ENCODE data around the gene CACNA1C. TPM values are rescaled to one million over a fixed set of nuclear protein-coding genes. Genes with fewer than 3 reads are reported as not detected.

Gene CACNA1C
- total RNA-seq, 1 experiment from 2014 or later: 3.7 TPM

- Histone ChIP-seq H3K4me1 (ENCODE audit: insufficient read depth, low read length, poor library complexity, severe bottlenecking) (no peaks in the 10 kb centered on the region), H3K27me3 (replicated peaks; ENCODE audit: insufficient read depth, low read depth, low read length, poor library complexity) (peaks cover 5% of the 10 kb centered on the region), H3K36me3 (ENCODE audit: insufficient read depth, low read length, poor library complexity, severe bottlenecking) (no peaks in the 10 kb centered on the region), H3K4me3 (ENCODE audit: low read depth, low read length, poor library complexity, severe bottlenecking) (no peak overlapping the region), H3K9me3 (ENCODE audit: low read depth, low read length, poor library complexity, severe bottlenecking) (no peaks in the 10 kb centered on the region), H3K27ac (ENCODE audit: low read depth, low read length, poor library complexity, severe bottlenecking) (no peak overlapping the region)
- BruUV-seq (replicated peaks): no TSS peak
- POLR2A ChIA-PET (ENCODE audit: low non-redundant PET): no interaction called here
- no peak for DNase-seq (ENCODE audit: low spot score)
- CTCF ChIA-PET: no interaction called here
- TF ChIP-seq CTCF (conservative IDR thresholded peaks at IDR 0.05; ENCODE audit: low read depth, low read length) (no peak), EZH2 (IDR thresholded peaks at IDR 0.05; ENCODE audit: borderline replicate concordance, low read depth, low read length, poor library complexity, severe bottlenecking) (no peak)
- intact Hi-C loops (cut with micrococcal nuclease; ENCODE audit: unreplicated experiment): no loop called here
Observed at GRCh38 chr12:2566161-2566560, 513.4 kb downstream of the CACNA1C start.

- Histone ChIP-seq H3K9me3 (ENCODE audit: low read depth, low read length, poor library complexity, severe bottlenecking) (no peaks in the 10 kb centered on the region), H3K36me3 (ENCODE audit: insufficient read depth, low read length, poor library complexity, severe bottlenecking) (no peaks in the 10 kb centered on the region), H3K27me3 (replicated peaks; ENCODE audit: insufficient read depth, low read depth, low read length, poor library complexity) (peaks cover 19% of the 10 kb centered on the region), H3K4me1 (ENCODE audit: insufficient read depth, low read length, poor library complexity, severe bottlenecking) (no peaks in the 10 kb centered on the region), H3K4me3 (ENCODE audit: low read depth, low read length, poor library complexity, severe bottlenecking) (no peak overlapping the region), H3K27ac (ENCODE audit: low read depth, low read length, poor library complexity, severe bottlenecking) (no peak overlapping the region)
- no peak for DNase-seq (ENCODE audit: low spot score)
- intact Hi-C loops (cut with micrococcal nuclease; ENCODE audit: unreplicated experiment): no loop called here
- no TSS peak for BruUV-seq (replicated peaks)
- POLR2A ChIA-PET (ENCODE audit: low non-redundant PET): no interaction called here
- TF ChIP-seq EZH2 (IDR thresholded peaks at IDR 0.05; ENCODE audit: borderline replicate concordance, low read depth, low read length, poor library complexity, severe bottlenecking) (no peak), CTCF (conservative IDR thresholded peaks at IDR 0.05; ENCODE audit: low read depth, low read length) (no peak)
- CTCF ChIA-PET: no interaction called here
Observed at GRCh38 chr12:2567711-2568110, 514.9 kb downstream of the CACNA1C start.

- peaks cover 27% of the 10 kb centered on the region for H3K27me3 ChIP-seq (replicated peaks; ENCODE audit: insufficient read depth, low read depth, low read length, poor library complexity)
- no peaks in the 10 kb centered on the region for H3K4me1 ChIP-seq (ENCODE audit: insufficient read depth, low read length, poor library complexity, severe bottlenecking)
- H3K36me3 ChIP-seq (ENCODE audit: insufficient read depth, low read length, poor library complexity, severe bottlenecking): no peaks in the 10 kb centered on the region
- no peaks in the 10 kb centered on the region for H3K9me3 ChIP-seq (ENCODE audit: low read depth, low read length, poor library complexity, severe bottlenecking)
- intact Hi-C loops (cut with micrococcal nuclease; ENCODE audit: unreplicated experiment): loop anchor here (10.0 kb wide), 1 partner anchor 926 kb away; no protein-coding TSS in a partner anchor
- no peak overlapping the region for H3K27ac ChIP-seq (ENCODE audit: low read depth, low read length, poor library complexity, severe bottlenecking)
- no peak for DNase-seq (ENCODE audit: low spot score)
- no peak for TF ChIP-seq CTCF (conservative IDR thresholded peaks at IDR 0.05; ENCODE audit: low read depth, low read length)
- no peak for TF ChIP-seq EZH2 (IDR thresholded peaks at IDR 0.05; ENCODE audit: borderline replicate concordance, low read depth, low read length, poor library complexity, severe bottlenecking)
- ChIA-PET CTCF (no interaction called here), POLR2A (ENCODE audit: low non-redundant PET) (no interaction called here)
- no peak overlapping the region for H3K4me3 ChIP-seq (ENCODE audit: low read depth, low read length, poor library complexity, severe bottlenecking)
- no TSS peak for BruUV-seq (replicated peaks)
Observed at GRCh38 chr12:2570562-2570961, 517.8 kb downstream of the CACNA1C start.

All from A673 (cell line).